Nephron (organoid): ENCODE measurements around the gene AP2A2.

ENCODE experiments used
- H3K27ac Mint-ChIP-seq, 3 experiments: 2 replicates each; pipeline ENCODE4 v1.8.0; 2020; ENCODE audit warnings: mixed read lengths in 3 of 3, mild to moderate bottlenecking in 2 of 3, moderate library complexity in 1 of 3
- H3K27me3 Mint-ChIP-seq: 2 replicates; pipeline ENCODE4 v1.8.0; 2021; ENCODE audit warnings: low read depth, mild to moderate bottlenecking, moderate library complexity, mixed read lengths
- H3K36me3 Mint-ChIP-seq: 2 replicates; pipeline ENCODE4 v1.8.0; 2020; ENCODE audit warnings: low read depth, mixed read lengths
- H3K4me1 Mint-ChIP-seq: 2 replicates; pipeline ENCODE4 v1.8.0; 2020; ENCODE audit warnings: mixed read lengths
- H3K4me3 Mint-ChIP-seq, 3 experiments: 2 replicates each; pipeline ENCODE4 v1.8.0; 2020; ENCODE audit warnings: mild to moderate bottlenecking in 3 of 3, mixed read lengths in 3 of 3, moderate library complexity in 2 of 3
- H3K9me3 Mint-ChIP-seq: 2 replicates; pipeline ENCODE4 v1.8.0; 2020; ENCODE audit warnings: mixed read lengths
- CTCF ChIP-seq, 3 experiments: fragments of 200-600 bp; sonication (generic); IDR thresholded peaks; one replicate each; pipeline ENCODE4 v1.5.0; 2021; ENCODE audit warnings: antibody characterized with exemption in 3 of 3; ENCODE audit not compliant: unreplicated experiment in 3 of 3

Gene AP2A2

GRCh38 chr11:901452-902061, 24.1 kb upstream of the AP2A2 start:
- no peak for TF ChIP-seq CTCF (IDR thresholded peaks at IDR 0.05; ENCODE audit: unreplicated experiment in 3 of 3)
- no peaks in the 10 kb centered on the region for H3K27me3 Mint-ChIP-seq
- peaks cover 35% of the 10 kb centered on the region for H3K36me3 Mint-ChIP-seq
- peaks cover 5% of the 10 kb centered on the region for H3K4me1 Mint-ChIP-seq
- H3K4me3 Mint-ChIP-seq: no peak overlapping the region
- H3K27ac Mint-ChIP-seq: no peak overlapping the region
- no peaks in the 10 kb centered on the region for H3K9me3 Mint-ChIP-seq

DNA sequence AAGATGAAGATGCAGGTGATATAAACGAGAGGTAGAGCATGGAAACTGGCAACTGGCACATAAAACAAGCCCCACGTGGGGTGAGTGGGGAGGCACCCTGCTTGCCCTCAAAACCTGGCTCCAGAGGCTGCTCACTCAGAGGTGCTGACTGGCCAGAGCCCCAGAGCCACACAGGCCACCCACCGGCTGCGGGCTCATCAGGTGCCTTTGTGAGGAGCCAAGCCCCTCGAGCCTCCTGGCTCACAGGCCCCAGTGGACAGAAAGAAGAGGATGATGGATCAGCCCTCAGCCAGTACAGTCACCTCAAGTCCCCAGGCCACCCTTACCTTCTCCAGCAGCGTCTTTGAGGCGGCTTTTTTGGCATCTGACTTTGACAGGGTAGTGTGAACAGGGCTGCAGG, 21.3 kb upstream of the AP2A2 start:
- H3K4me3 Mint-ChIP-seq: no peak overlapping the region
- H3K36me3 Mint-ChIP-seq: peaks cover 35% of the 10 kb centered on the region
- H3K27me3 Mint-ChIP-seq: no peaks in the 10 kb centered on the region
- H3K4me1 Mint-ChIP-seq: no peaks in the 10 kb centered on the region
- no peak overlapping the region for H3K27ac Mint-ChIP-seq
- no peak for TF ChIP-seq CTCF (IDR thresholded peaks at IDR 0.05; ENCODE audit: unreplicated experiment in 3 of 3)
- H3K9me3 Mint-ChIP-seq: no peaks in the 10 kb centered on the region

DNA sequence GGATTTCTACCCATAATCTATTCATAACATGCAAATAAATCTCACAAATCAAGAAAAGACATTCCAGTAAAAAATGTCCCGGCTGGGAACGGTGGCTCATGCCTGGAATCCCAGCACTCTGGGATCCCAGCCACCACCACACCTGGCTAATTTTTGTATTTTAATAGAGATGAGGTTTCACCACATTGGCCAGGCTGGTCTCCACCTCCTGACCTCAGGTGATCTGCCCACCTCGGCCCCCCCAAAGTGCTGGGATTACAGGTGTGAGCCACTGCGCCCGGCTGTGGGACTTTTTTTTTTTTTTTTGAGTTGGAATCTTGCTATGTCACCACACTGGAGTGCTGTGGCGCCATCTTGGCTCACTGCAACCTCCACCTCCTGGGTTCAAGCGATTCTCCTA, 19.7 kb upstream of the AP2A2 start:
- no peaks in the 10 kb centered on the region for H3K9me3 Mint-ChIP-seq
- no peak for TF ChIP-seq CTCF (IDR thresholded peaks at IDR 0.05; ENCODE audit: unreplicated experiment in 3 of 3)
- H3K27me3 Mint-ChIP-seq: no peaks in the 10 kb centered on the region
- H3K36me3 Mint-ChIP-seq: peaks cover 35% of the 10 kb centered on the region
- peak overlapping the region in 1 of 3 experiments; percentile 29 for H3K4me3 Mint-ChIP-seq
- no peak overlapping the region for H3K27ac Mint-ChIP-seq
- H3K4me1 Mint-ChIP-seq: no peaks in the 10 kb centered on the region

- Mint-ChIP-seq H3K27me3 (no peaks in the 10 kb centered on the region), H3K36me3 (peaks cover 26% of the 10 kb centered on the region), H3K9me3 (no peaks in the 10 kb centered on the region)
Observed at GRCh38 chr11:907668-908067, 18.0 kb upstream of the AP2A2 start.

GRCh38 chr11:908273-908672, 17.4 kb upstream of the AP2A2 start:
- Mint-ChIP-seq H3K27me3 (no peaks in the 10 kb centered on the region), H3K27ac (no peak overlapping the region), H3K4me1 (peaks cover 5% of the 10 kb centered on the region), H3K9me3 (no peaks in the 10 kb centered on the region), H3K4me3 (peak overlapping the region; percentile 68 to 83 (median 75)), H3K36me3 (peaks cover 21% of the 10 kb centered on the region)
- no peak for TF ChIP-seq CTCF (IDR thresholded peaks at IDR 0.05; ENCODE audit: unreplicated experiment in 3 of 3)

More at GRCh38 chr11:907668-908067, 18.0 kb upstream of the AP2A2 start:
- TF ChIP-seq CTCF (IDR thresholded peaks at IDR 0.05; ENCODE audit: unreplicated experiment in 3 of 3): no peak
- Mint-ChIP-seq H3K4me1 (peaks cover 5% of the 10 kb centered on the region), H3K27ac (no peak overlapping the region), H3K4me3 (peak overlapping the region; percentile 68 to 83 (median 75))

DNA sequence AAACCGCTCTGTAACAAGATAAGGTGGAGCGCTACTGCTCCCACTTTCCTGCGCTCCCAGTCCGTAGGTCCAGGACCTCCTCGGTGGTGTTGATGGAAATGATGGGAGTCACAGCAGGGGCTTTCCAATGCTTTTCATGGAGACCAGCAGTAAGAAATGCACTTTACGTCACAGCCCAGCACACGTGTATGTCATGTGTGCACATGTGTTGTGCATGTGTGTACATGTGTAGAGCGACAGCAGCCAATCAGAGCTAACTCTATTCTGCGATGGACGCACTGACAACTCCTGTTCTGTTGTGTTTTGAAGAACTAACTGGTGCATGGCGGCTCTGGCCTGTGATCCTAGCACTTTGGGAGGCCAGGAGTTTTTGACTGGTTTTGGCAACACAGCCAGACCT, 16.3 kb upstream of the AP2A2 start:
- H3K27me3 Mint-ChIP-seq: no peaks in the 10 kb centered on the region
- H3K36me3 Mint-ChIP-seq: peaks cover 14% of the 10 kb centered on the region
- no peaks in the 10 kb centered on the region for H3K9me3 Mint-ChIP-seq
- TF ChIP-seq CTCF (IDR thresholded peaks at IDR 0.05; ENCODE audit: unreplicated experiment in 3 of 3): no peak
- no peak overlapping the region for H3K27ac Mint-ChIP-seq
- peaks cover 5% of the 10 kb centered on the region for H3K4me1 Mint-ChIP-seq
- H3K4me3 Mint-ChIP-seq: peak overlapping the region; percentile 92 to 96 (median 95)
